IMR-90 (cell line): ENCODE measurements around the gene TOP3B. TPM values are rescaled to one million over a fixed set of nuclear protein-coding genes. Genes with fewer than 3 reads are reported as not detected.

Source experiments
- ATAC-seq: fragments of 200-7000 bp; cut with Tn5 transposase; 2 replicates; pipeline ENCODE4 v1.9.1; 2020; ENCODE audit warnings: low read depth, mild to moderate bottlenecking, moderate library complexity
- BruUV-seq: library from RNA; stranded (reverse); fragments of 400-500 nt; replicated peaks from 2 replicates; lab custom pipeline; 2021; lab: Mats Ljungman, UMichigan
- CTCF ChIA-PET: fragments of 300-600 bp; formaldehyde crosslinking; extraction: SDS; loops from one replicate; lab custom pipeline; 2021; ENCODE audit warnings: antibody characterized with exemption; lab: Yijun Ruan, JAX
- POLR2A ChIA-PET: fragments of 300-600 bp; sonication (Branson Sonifier 250); formaldehyde crosslinking; loops from one replicate; lab custom pipeline; 2022; ENCODE audit warnings: antibody characterized with exemption; ENCODE audit not compliant: unreplicated experiment; lab: Charles Lee
- DNase-seq: peaks from one replicate; pipeline ENCODE4 v3.0.0; 2013
- H2AFZ ChIP-seq: replicated peaks from 2 replicates; pipeline ENCODE3; 2013; ENCODE audit warnings: low read length, mild to moderate bottlenecking; ENCODE audit not compliant: poor library complexity
- H2AK5ac ChIP-seq: 2 replicates; pipeline ENCODE4 v1.6.1; 2013; ENCODE audit warnings: low read depth, low read length, inconsistent platforms
- H2AK9ac ChIP-seq: replicated peaks from 2 replicates; pipeline ENCODE3; 2013; ENCODE audit warnings: mild to moderate bottlenecking, low read depth, low read length, moderate library complexity; ENCODE audit not compliant: poor library complexity
- H2BK120ac ChIP-seq: 2 replicates; pipeline ENCODE4 v1.6.1; 2013; ENCODE audit warnings: low read depth, low read length, inconsistent platforms
- H2BK15ac ChIP-seq: 3 replicates; pipeline ENCODE4 v1.6.1; 2013; ENCODE audit warnings: low read depth, low read length, inconsistent platforms
- H2BK20ac ChIP-seq: 2 replicates; pipeline ENCODE4 v1.6.1; 2013; ENCODE audit warnings: low read depth, mild to moderate bottlenecking, inconsistent platforms, low read length, moderate library complexity
- H2BK5ac ChIP-seq: 2 replicates; pipeline ENCODE4 v1.6.1; 2013; ENCODE audit warnings: mild to moderate bottlenecking, low read depth, low read length, inconsistent platforms; ENCODE audit not compliant: poor library complexity, severe bottlenecking
- H3K14ac ChIP-seq: replicated peaks from 2 replicates; pipeline ENCODE4 v1.6.1; 2013; ENCODE audit warnings: low read depth, low read length, inconsistent platforms
- H3K18ac ChIP-seq: 2 replicates; pipeline ENCODE4 v1.6.1; 2013; ENCODE audit warnings: low read depth, low read length, control low read depth
- H3K23ac ChIP-seq: 2 replicates; pipeline ENCODE4 v1.6.1; 2013; ENCODE audit warnings: low read depth, low read length, inconsistent platforms
- H3K27ac ChIP-seq: 2 replicates; pipeline ENCODE4 v1.5.1; 2013; ENCODE audit warnings: mild to moderate bottlenecking, control low read depth, low read length; ENCODE audit not compliant: insufficient read depth
- H3K27me3 ChIP-seq: 2 replicates; pipeline ENCODE4 v1.6.1; 2013; ENCODE audit warnings: low read length; ENCODE audit not compliant: control insufficient read depth, insufficient read depth
- H3K36me3 ChIP-seq: 2 replicates; pipeline ENCODE4 v1.6.1; 2013; ENCODE audit warnings: low read length, mixed read lengths; ENCODE audit not compliant: control insufficient read depth, insufficient read depth
- H3K4ac ChIP-seq: 2 replicates; pipeline ENCODE4 v1.6.1; 2013; ENCODE audit warnings: low read depth, low read length, inconsistent platforms
- H3K4me1 ChIP-seq: 2 replicates; pipeline ENCODE4 v1.6.1; 2013; ENCODE audit warnings: low read length, mixed read lengths; ENCODE audit not compliant: control insufficient read depth, insufficient read depth
- H3K4me2 ChIP-seq: 2 replicates; pipeline ENCODE4 v1.6.1; 2013; ENCODE audit warnings: low read depth, mild to moderate bottlenecking, control low read depth, low read length, moderate library complexity
- H3K4me3 ChIP-seq: 2 replicates; pipeline ENCODE4 v1.5.1; 2013; ENCODE audit warnings: low read depth, mild to moderate bottlenecking, control low read depth, low read length, moderate library complexity; ENCODE audit not compliant: insufficient read depth
- H3K56ac ChIP-seq: 2 replicates; pipeline ENCODE4 v1.6.1; 2013; ENCODE audit warnings: low read length, inconsistent platforms; ENCODE audit not compliant: insufficient read depth; ENCODE audit errors: extremely low read depth
- H3K79me1 ChIP-seq, 2 experiments: 2 replicates each; pipeline ENCODE4 v1.6.1; 2013; ENCODE audit warnings: low read length in 2 of 2, inconsistent platforms in 1 of 2, low read depth in 1 of 2
- H3K9ac ChIP-seq: 2 replicates; pipeline ENCODE4 v1.6.1; 2013; ENCODE audit warnings: low read depth, low read length, control low read depth
- H3K9me1 ChIP-seq: 2 replicates; pipeline ENCODE4 v1.6.1; 2013; ENCODE audit warnings: low read length, inconsistent platforms; ENCODE audit not compliant: insufficient read depth
- H3K9me3 ChIP-seq: 2 replicates; pipeline ENCODE4 v1.6.1; 2013; ENCODE audit warnings: low read length; ENCODE audit not compliant: control insufficient read depth, insufficient read depth
- H4K20me1 ChIP-seq: 2 replicates; pipeline ENCODE4 v1.6.1; 2013; ENCODE audit warnings: low read length, inconsistent platforms; ENCODE audit not compliant: insufficient read depth
- H4K5ac ChIP-seq: 2 replicates; pipeline ENCODE4 v1.6.1; 2013; ENCODE audit warnings: mild to moderate bottlenecking, low read depth, low read length, control low read depth
- H4K8ac ChIP-seq, 2 experiments: 2 replicates each; pipeline ENCODE4 v1.6.1; 2013; ENCODE audit warnings: low read depth in 2 of 2, low read length in 2 of 2, control low read depth in 1 of 2, inconsistent platforms in 1 of 2
- H4K91ac ChIP-seq: 2 replicates; pipeline ENCODE4 v1.6.1; 2013; ENCODE audit warnings: low read depth, low read length, inconsistent platforms; ENCODE audit not compliant: insufficient read depth
- WGBS, 2 experiments: methylation state at CpG; one replicate each; pipeline versions ENCODE4 v1.1.5 to v1.1.7; 2013; ENCODE audit warnings: missing lambda C conversion rate in 2 of 2; ENCODE audit not compliant: insufficient read length in 1 of 2; ENCODE audit errors: extremely low coverage in 2 of 2; 5-methylcytosine and 5-hydroxymethylcytosine counted together
- dilution Hi-C: fragments of 300-500 bp; cut with HindIII; formaldehyde crosslinking; loops from one replicate; pipeline ENCODE4 v1.14.3; 2018; ENCODE audit warnings: low sequenced_read_pairs; ENCODE audit not compliant: unreplicated experiment
- in situ Hi-C: fragments of 300-500 bp; cut with MboI; formaldehyde crosslinking; loops from 3 replicates; pipeline ENCODE4 v1.14.3; 2019; ENCODE audit warnings: low sequenced_read_pairs, inconsistent platforms, mixed read lengths
- intact Hi-C: fragments of 100-400 bp; cut with micrococcal nuclease; formaldehyde crosslinking; loops from 2 replicates; pipeline ENCODE4 v1.10.0; 2022
- polyA plus RNA-seq, 3 experiments: library from polyadenylated mRNA; depleted of rRNA; stranded (reverse); fragments of >200 nt; gene quantifications; 2 replicates each; pipeline ENCODE4 v1.2.3, GENCODE V29; 2012; ENCODE audit warnings: low replicate concordance in 1 of 3
- total RNA-seq: library from RNA; depleted of rRNA; stranded (reverse); fragments of >200 nt; gene quantifications from 2 replicates; pipeline ENCODE4 v1.2.3, GENCODE V29; 2012
- TF ChIP-seq, protein P1 (sequence below): fragments of 150-350 bp; IDR thresholded peaks from 2 replicates; pipeline ENCODE4 v1.6.1; 2016; ENCODE audit warnings: low read depth, mild to moderate bottlenecking, low read length, moderate library complexity, borderline replicate concordance

The TOP3B gene
- total and polyA plus RNA-seq, 2 of the 4 experiments (the other 2 are of a cell fraction), result 23.0 to 23.5 TPM

- no peak overlapping the region for H2BK20ac ChIP-seq
- no TSS peak for BruUV-seq
Observed at GRCh38 chr22:21926728-21927127, 55.9 kb downstream of the TOP3B start.

More at GRCh38 chr22:21926728-21927127, 55.9 kb downstream of the TOP3B start:
- H3K9me3 ChIP-seq, result no peaks in the 10 kb centered on the region
- no peak overlapping the region for H3K56ac ChIP-seq
- H4K91ac ChIP-seq, result no peak overlapping the region
- no peak overlapping the region for H2BK15ac ChIP-seq
- H3K36me3 ChIP-seq, result peaks cover 50% of the 10 kb centered on the region
- H3K4me1 ChIP-seq, result peaks cover 2% of the 10 kb centered on the region
- no peak overlapping the region for H4K8ac ChIP-seq
- no CpG with 5 or more reads among the region's 4 CpGs for WGBS, 2 experiments
- in situ Hi-C loops, result no loop called here
- peaks cover 7 to 21% of the 10 kb centered on the region in 2 experiments for H3K79me1 ChIP-seq
- H2BK5ac ChIP-seq, result no peak overlapping the region
- no peak overlapping the region for H3K9ac ChIP-seq
- no peak overlapping the region for H2AK9ac ChIP-seq
- TF ChIP-seq, protein P1, sequence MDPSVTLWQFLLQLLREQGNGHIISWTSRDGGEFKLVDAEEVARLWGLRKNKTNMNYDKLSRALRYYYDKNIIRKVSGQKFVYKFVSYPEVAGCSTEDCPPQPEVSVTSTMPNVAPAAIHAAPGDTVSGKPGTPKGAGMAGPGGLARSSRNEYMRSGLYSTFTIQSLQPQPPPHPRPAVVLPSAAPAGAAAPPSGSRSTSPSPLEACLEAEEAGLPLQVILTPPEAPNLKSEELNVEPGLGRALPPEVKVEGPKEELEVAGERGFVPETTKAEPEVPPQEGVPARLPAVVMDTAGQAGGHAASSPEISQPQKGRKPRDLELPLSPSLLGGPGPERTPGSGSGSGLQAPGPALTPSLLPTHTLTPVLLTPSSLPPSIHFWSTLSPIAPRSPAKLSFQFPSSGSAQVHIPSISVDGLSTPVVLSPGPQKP, result no peak
- H3K4me2 ChIP-seq, result no peak overlapping the region
- H3K18ac ChIP-seq, result no peak overlapping the region
- no peak overlapping the region for H3K23ac ChIP-seq
- H3K14ac ChIP-seq, result no peak overlapping the region
- no peak overlapping the region for H2AK5ac ChIP-seq
- DNase-seq, result no peak
- H4K5ac ChIP-seq, result no peak overlapping the region
- H3K4ac ChIP-seq, result no peak overlapping the region
- POLR2A ChIA-PET, result interaction anchor here (0.5 kb wide), 1 partner anchor 215 kb away, joined by 3 read pairs; no protein-coding TSS in a partner anchor
- CTCF ChIA-PET, result no interaction called here
- ATAC-seq, result no peak
- peaks cover 8% of the 10 kb centered on the region; the same call in 1 of the 2 replicates for H4K20me1 ChIP-seq
- H2AFZ ChIP-seq, result no peak overlapping the region
- H2BK120ac ChIP-seq, result no peak overlapping the region
- no peaks in the 10 kb centered on the region for H3K27me3 ChIP-seq
- H3K27ac ChIP-seq, result no peak overlapping the region
- dilution Hi-C loops, result no loop called here
- intact Hi-C loops, result no loop called here
- 0 out of 2 replicates have a peak, but pooled peaks cover 3% of the 10 kb centered on the region for H3K9me1 ChIP-seq
- no peak overlapping the region for H3K4me3 ChIP-seq
